ENCODE results near the gene KCND2.

- TF ChIP-seq POLR2A (IDR thresholded peaks at IDR 0.05; ENCODE audit: extremely low read depth, insufficient read length) (no peak), CTCF (IDR thresholded peaks at IDR 0.05; ENCODE audit: low read depth, low read length) (no peak), MAX (IDR thresholded peaks at IDR 0.05; ENCODE audit: low read depth, low read length) (no peak), MYC (IDR thresholded peaks at IDR 0.05; ENCODE audit: low read depth, low read length) (no peak)
Measured at GRCh38 chr7:120452665-120453064, 179.7 kb downstream of the KCND2 start.

Data from NB4 (cell line).